ENCODE measurements around the gene RIMBP2. TPM values are rescaled to one million over a fixed set of nuclear protein-coding genes. Genes with fewer than 3 reads are reported as not detected.

RIMBP2 gene
- total and polyA plus RNA-seq, 11 donors: 2.1 TPM; not detected in 10

- no peak overlapping the region for H3K4me3 ChIP-seq
- TF ChIP-seq POLR2A (IDR thresholded peaks at IDR 0.05): no peak
- TF ChIP-seq CTCF (IDR thresholded peaks at IDR 0.05): no peak
- ATAC-seq (no peak), DNase-seq (no peak)
- H3K9me3 ChIP-seq: no peaks in the 10 kb centered on the region
- no peaks in the 10 kb centered on the region for H3K4me1 ChIP-seq
- peaks cover 0 to 19% (median 0%) of the 10 kb centered on the region in 9 donors for H3K27me3 ChIP-seq
- intact Hi-C loops (cut with DNase I): no loop called here
- H3K27ac ChIP-seq: no peak overlapping the region
- H3K36me3 ChIP-seq: no peaks in the 10 kb centered on the region
- WGBS, 4 donors: 65 to 73% (median 71%) methylated on average over 12 to 14 of the region's 14 CpGs
Measured at GRCh38 chr12:130700492-130701401, 15.4 kb downstream of the RIMBP2 start.

DNA sequence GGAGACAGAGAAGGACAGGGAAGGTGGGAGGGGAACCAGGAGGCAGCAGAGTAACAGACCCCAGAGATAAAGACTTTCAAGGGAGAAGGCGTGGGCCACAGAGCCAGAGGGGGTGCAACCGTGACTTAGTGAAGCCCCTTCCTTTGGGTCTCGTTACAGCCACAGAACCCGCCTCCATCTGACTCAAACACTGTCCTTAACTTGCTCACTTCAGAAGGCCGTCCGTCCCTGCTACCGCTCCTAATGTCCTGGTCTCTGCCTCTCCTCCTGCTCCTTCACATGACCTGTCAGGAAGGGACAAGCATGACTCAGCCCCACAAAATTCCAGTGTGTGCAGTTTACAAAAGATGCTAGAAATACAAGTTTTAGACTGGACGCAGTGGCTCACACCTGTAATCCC lies 18.0 kb downstream of the RIMBP2 start:
- no peaks in the 10 kb centered on the region for H3K9me3 ChIP-seq
- H3K4me3 ChIP-seq: no peak overlapping the region
- H3K27me3 ChIP-seq: peaks cover 0 to 10% (median 0%) of the 10 kb centered on the region in 9 donors
- DNase-seq (no peak), ATAC-seq (no peak)
- intact Hi-C loops (cut with DNase I): no loop called here
- WGBS, 4 donors: 78 to 91% (median 83%) methylated on average over 8 of the region's 8 CpGs
- TF ChIP-seq CTCF (IDR thresholded peaks at IDR 0.05) (no peak), POLR2A (IDR thresholded peaks at IDR 0.05) (no peak)
- no peaks in the 10 kb centered on the region for H3K36me3 ChIP-seq
- no peak overlapping the region for H3K27ac ChIP-seq
- no peaks in the 10 kb centered on the region for H3K4me1 ChIP-seq

DNA sequence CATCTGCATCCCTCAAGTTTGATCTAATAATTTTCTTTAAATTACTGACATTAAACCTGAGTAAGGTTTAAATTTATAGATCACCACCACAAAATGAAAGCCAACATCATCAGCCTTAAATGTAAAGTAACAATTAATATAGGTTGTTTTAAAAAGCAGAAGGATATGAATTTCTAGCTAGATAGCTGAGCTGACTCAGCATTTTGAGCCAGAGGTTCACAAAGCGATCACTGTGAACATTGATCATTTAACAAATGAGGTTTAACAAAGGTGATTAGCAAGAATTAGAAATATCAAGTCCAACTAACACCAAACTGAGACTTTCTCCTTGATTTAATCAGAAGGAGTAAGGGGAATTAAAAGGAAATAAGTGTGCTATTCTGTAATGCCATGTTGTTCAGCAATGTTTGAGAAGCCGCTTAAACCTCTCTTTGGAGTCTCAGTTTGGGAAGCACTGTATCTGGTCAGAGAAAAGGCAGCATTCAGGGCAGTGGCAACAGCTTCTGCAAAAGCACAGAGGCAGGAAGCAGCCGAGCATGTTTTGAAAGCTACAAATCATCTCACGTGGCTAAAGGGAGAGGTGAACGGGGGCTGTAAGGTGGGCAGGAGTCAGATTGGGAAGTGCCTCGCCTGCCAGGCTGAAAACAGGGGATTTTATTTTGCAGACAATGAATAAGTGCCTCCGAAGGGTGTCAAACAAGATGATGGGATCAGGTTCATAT lies 19.6 kb downstream of the RIMBP2 start:
- WGBS, 4 donors: 57 to 65% (median 63%) methylated on average over 7 of the region's 7 CpGs
- ATAC-seq (no peak), DNase-seq (no peak)
- Histone ChIP-seq H3K27me3 (peaks cover 0 to 10% (median 0%) of the 10 kb centered on the region in 9 donors), H3K36me3 (no peaks in the 10 kb centered on the region), H3K27ac (no peak overlapping the region), H3K4me1 (no peaks in the 10 kb centered on the region), H3K9me3 (no peaks in the 10 kb centered on the region), H3K4me3 (no peak overlapping the region)
- TF ChIP-seq POLR2A (IDR thresholded peaks at IDR 0.05) (no peak), CTCF (IDR thresholded peaks at IDR 0.05) (no peak)
- intact Hi-C loops (cut with DNase I): no loop called here

DNA sequence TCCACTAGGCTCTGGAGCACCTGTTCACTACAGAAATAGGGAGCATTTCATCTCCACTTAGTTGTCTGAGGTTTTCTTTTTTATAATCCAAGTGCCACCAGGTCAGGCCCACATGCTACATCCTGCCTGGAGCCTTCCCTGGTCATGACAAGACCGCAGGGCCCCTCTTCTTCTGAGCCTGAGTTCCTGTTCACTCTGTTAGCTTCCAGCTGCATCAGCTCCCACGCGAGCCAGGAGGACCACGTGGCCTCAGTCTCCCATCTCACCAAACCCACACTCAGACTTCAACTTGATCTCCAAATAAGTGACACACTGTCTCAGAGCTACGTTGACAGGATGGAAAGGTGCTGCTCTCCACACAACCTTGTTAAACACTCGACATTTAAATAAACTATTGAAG lies 21.0 kb downstream of the RIMBP2 start:
- Histone ChIP-seq H3K4me1 (no peaks in the 10 kb centered on the region), H3K36me3 (no peaks in the 10 kb centered on the region), H3K27ac (no peak overlapping the region), H3K4me3 (no peak overlapping the region), H3K27me3 (peaks cover 0 to 10% (median 0%) of the 10 kb centered on the region in 9 donors), H3K9me3 (no peaks in the 10 kb centered on the region)
- DNase-seq: no peak
- ATAC-seq: no peak
- intact Hi-C loops (cut with DNase I): no loop called here
- 59 to 73% (median 71%) methylated on average over 6 of the region's 6 CpGs for WGBS, 4 donors
- TF ChIP-seq POLR2A (IDR thresholded peaks at IDR 0.05) (no peak), CTCF (IDR thresholded peaks at IDR 0.05) (no peak)
